ENCODE data around the gene PADI1.

DNA sequence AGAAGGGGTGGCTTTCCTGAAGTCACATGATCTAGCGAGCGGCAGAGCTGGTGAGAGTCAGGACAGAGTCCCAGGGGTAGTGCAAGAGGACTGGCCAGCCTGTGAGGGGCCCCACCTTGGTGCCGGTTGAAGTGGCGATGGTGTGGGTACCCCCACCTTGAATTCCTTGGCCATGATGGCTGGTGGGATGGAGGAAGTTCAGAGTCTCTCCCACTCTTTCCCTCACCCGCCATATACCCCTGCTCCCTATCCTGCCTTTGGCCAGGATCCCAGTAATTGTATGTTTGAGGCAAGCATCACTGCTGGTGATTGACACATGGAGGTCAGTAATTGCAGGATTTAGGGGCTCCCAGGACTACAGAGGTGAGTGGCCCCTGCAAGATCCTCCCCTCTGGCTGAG lies 55.8 kb downstream of the PADI1 start:
- TF ChIP-seq, protein P1, sequence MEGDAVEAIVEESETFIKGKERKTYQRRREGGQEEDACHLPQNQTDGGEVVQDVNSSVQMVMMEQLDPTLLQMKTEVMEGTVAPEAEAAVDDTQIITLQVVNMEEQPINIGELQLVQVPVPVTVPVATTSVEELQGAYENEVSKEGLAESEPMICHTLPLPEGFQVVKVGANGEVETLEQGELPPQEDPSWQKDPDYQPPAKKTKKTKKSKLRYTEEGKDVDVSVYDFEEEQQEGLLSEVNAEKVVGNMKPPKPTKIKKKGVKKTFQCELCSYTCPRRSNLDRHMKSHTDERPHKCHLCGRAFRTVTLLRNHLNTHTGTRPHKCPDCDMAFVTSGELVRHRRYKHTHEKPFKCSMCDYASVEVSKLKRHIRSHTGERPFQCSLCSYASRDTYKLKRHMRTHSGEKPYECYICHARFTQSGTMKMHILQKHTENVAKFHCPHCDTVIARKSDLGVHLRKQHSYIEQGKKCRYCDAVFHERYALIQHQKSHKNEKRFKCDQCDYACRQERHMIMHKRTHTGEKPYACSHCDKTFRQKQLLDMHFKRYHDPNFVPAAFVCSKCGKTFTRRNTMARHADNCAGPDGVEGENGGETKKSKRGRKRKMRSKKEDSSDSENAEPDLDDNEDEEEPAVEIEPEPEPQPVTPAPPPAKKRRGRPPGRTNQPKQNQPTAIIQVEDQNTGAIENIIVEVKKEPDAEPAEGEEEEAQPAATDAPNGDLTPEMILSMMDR (IDR thresholded peaks at IDR 0.05; ENCODE audit: borderline replicate concordance, extremely low read depth, low read length, poor library complexity, severe bottlenecking) = no peak
- TF ChIP-seq EZH2 (IDR thresholded peaks at IDR 0.05; ENCODE audit: borderline replicate concordance, low read depth, low read length, severe bottlenecking) = no peak
